Hepatocyte (in vitro differentiated cells): ENCODE data around the gene MSI2.

Source experiments
- CTCF ChIP-seq: fragments of 200-600 bp; sonication (generic); IDR thresholded peaks from 2 replicates; pipeline ENCODE4 v1.5.1; 2016; ENCODE audit warnings: antibody characterized with exemption, mild to moderate bottlenecking; ENCODE audit not compliant: poor library complexity
- EZH2 ChIP-seq: fragments of 200-600 bp; sonication (generic); IDR thresholded peaks from 2 replicates; pipeline ENCODE4 v1.6.1; 2016; ENCODE audit warnings: antibody characterized with exemption, mild to moderate bottlenecking, borderline replicate concordance
- EZH2phosphoT487 ChIP-seq: fragments of 200-600 bp; sonication (generic); IDR thresholded peaks from one replicate; pipeline ENCODE4 v1.6.1; 2018; ENCODE audit warnings: antibody characterized with exemption, mild to moderate bottlenecking, low read depth, moderate library complexity; ENCODE audit not compliant: unreplicated experiment, severe bottlenecking

GRCh38 chr17:57550016-57550415 lies 293.7 kb downstream of the MSI2 start:
- TF ChIP-seq CTCF = no peak
- no peak for TF ChIP-seq EZH2
- no peak for TF ChIP-seq EZH2phosphoT487
